SK-N-SH (cell line): Measurements from ENCODE around the gene PCBP3. TPM values are rescaled to one million over a fixed set of nuclear protein-coding genes. Genes with fewer than 3 reads are reported as not detected.

ENCODE experiments used
- CTCF ChIA-PET: fragments of 300-600, 350-600 bp; formaldehyde crosslinking; extraction: SDS; loops from one replicate; lab custom pipeline; 2021; lab: Yijun Ruan, JAX
- POLR2A ChIA-PET: fragments of 350-600 bp; sonication (Branson Sonifier 250); formaldehyde crosslinking; extraction: SDS; loops from one replicate; lab custom pipeline; 2020; ENCODE audit warnings: antibody characterized with exemption, inconsistent platforms; lab: Yijun Ruan, JAX
- DNase-seq: peaks from one replicate; pipeline ENCODE4 v3.0.0; 2012
- H2AFZ ChIP-seq: fragments of 200-600 bp; sonication (generic); 2 replicates; pipeline ENCODE4 v1.8.1; 2016; ENCODE audit warnings: antibody characterized with exemption, mild to moderate bottlenecking, low read depth
- H3F3A ChIP-seq: fragments of 200-600 bp; sonication (generic); replicated peaks from 2 replicates; pipeline ENCODE3; 2016; ENCODE audit warnings: antibody characterized with exemption, mild to moderate bottlenecking; ENCODE audit not compliant: insufficient read depth
- H3K27ac ChIP-seq, 2 experiments: fragments of 200-500 bp in 1 of 2; fragments of 200-600 bp in 1 of 2; sonication (Bioruptor generic) in 1 of 2; sonication (generic), shearing (Covaris generic) in 1 of 2; 2 replicates each; pipeline versions ENCODE4 v1.5.1 to v1.6.1; 2014 to 2016; ENCODE audit warnings: low read depth in 2 of 2, inconsistent platforms in 1 of 2, low read length in 1 of 2, mild to moderate bottlenecking in 1 of 2, mixed read lengths in 1 of 2
- H3K27me3 ChIP-seq: fragments of 200-600 bp; sonication (generic), shearing (Covaris generic); 2 replicates; pipeline ENCODE4 v1.6.1; 2016; ENCODE audit warnings: mixed run types; ENCODE audit not compliant: insufficient read depth
- H3K36me3 ChIP-seq, 2 experiments: fragments of 200-500 bp in 1 of 2; fragments of 200-600 bp in 1 of 2; sonication (Bioruptor generic) in 1 of 2; sonication (generic) in 1 of 2; replicated peaks in 1 of 2; 2 replicates each; pipeline versions ENCODE3 to v1.5.1; 2014 to 2016; ENCODE audit warnings: low read length in 1 of 2, mild to moderate bottlenecking in 1 of 2; ENCODE audit not compliant: insufficient read depth in 2 of 2, control insufficient read depth in 1 of 2
- H3K4me1 ChIP-seq, 2 experiments: fragments of 200-500 bp in 1 of 2; fragments of 200-600 bp in 1 of 2; sonication (Bioruptor generic) in 1 of 2; sonication (generic), shearing (Covaris generic) in 1 of 2; 2 replicates each; pipeline versions ENCODE4 v1.5.1 to v1.6.1; 2014 to 2016; ENCODE audit warnings: low read depth in 1 of 2, low read length in 1 of 2, mixed run types in 1 of 2; ENCODE audit not compliant: insufficient read depth in 2 of 2, control insufficient read depth in 1 of 2
- H3K4me2 ChIP-seq: fragments of 200-600 bp; sonication (generic), shearing (Covaris generic); 2 replicates; pipeline ENCODE4 v1.6.1; 2017; ENCODE audit warnings: mixed run types
- H3K4me3 ChIP-seq, 2 experiments: fragments of 200-500 bp in 1 of 2; fragments of 200-600 bp in 1 of 2; sonication (Bioruptor generic) in 1 of 2; sonication (generic), shearing (Covaris generic) in 1 of 2; 2 replicates each; pipeline versions ENCODE4 v1.5.1 to v1.8.1; 2014 to 2016; ENCODE audit warnings: low read depth in 2 of 2, inconsistent platforms in 1 of 2, low read length in 1 of 2, mild to moderate bottlenecking in 1 of 2, mixed read lengths in 1 of 2, moderate library complexity in 1 of 2
- H3K79me2 ChIP-seq: fragments of 200-600 bp; sonication (generic); 2 replicates; pipeline ENCODE4 v1.8.1; 2017; ENCODE audit warnings: mild to moderate bottlenecking; ENCODE audit not compliant: insufficient read depth
- H3K9ac ChIP-seq: fragments of 200-600 bp; sonication (generic); 2 replicates; pipeline ENCODE4 v1.6.1; 2017; ENCODE audit warnings: mixed run types
- H3K9me2 ChIP-seq: fragments of 200-600 bp; sonication (generic); 2 replicates; pipeline ENCODE4 v1.6.1; 2017; ENCODE audit warnings: mixed run types
- H3K9me3 ChIP-seq: fragments of 200-600 bp; sonication (generic); 2 replicates; pipeline ENCODE4 v1.6.1; 2017; ENCODE audit warnings: mixed run types, mild to moderate bottlenecking, moderate library complexity
- H4K20me1 ChIP-seq: fragments of 200-600 bp; sonication (generic); 2 replicates; pipeline ENCODE4 v1.6.1; 2017; ENCODE audit warnings: mild to moderate bottlenecking, mixed run types; ENCODE audit not compliant: insufficient read depth
- ELF1 ChIP-seq: IDR thresholded peaks from 2 replicates; pipeline ENCODE4 v1.4.0; 2012
- EP300 ChIP-seq, 2 experiments: IDR thresholded peaks; 2 replicates each; pipeline versions ENCODE4 v1.4.0 to v1.6.1; 2012; ENCODE audit warnings: borderline replicate concordance in 1 of 2, low read depth in 1 of 2, low read length in 1 of 2
- EZH2phosphoT487 ChIP-seq: fragments of 200-600 bp; sonication (generic); IDR thresholded peaks from 2 replicates; pipeline ENCODE4 v1.6.1; 2017; ENCODE audit warnings: low read depth, mixed run types, mild to moderate bottlenecking, antibody characterized with exemption, moderate library complexity, borderline replicate concordance
- FOSL2 ChIP-seq: IDR thresholded peaks from 2 replicates; pipeline ENCODE4 v1.4.0; 2012; ENCODE audit warnings: low read depth, mild to moderate bottlenecking, moderate library complexity, borderline replicate concordance
- FOXJ3 ChIP-seq: sonication (generic); formaldehyde crosslinking; IDR thresholded peaks from 2 replicates; pipeline ENCODE4 v1.5.1; 2020; ENCODE audit warnings: mild to moderate bottlenecking, missing genetic modification reagents
- GABPA ChIP-seq: IDR thresholded peaks from 2 replicates; pipeline ENCODE4 v1.4.0; 2012; ENCODE audit warnings: low read depth, mild to moderate bottlenecking
- JUND ChIP-seq: IDR thresholded peaks from 2 replicates; pipeline ENCODE4 v1.4.0; 2012
- MAX ChIP-seq: IDR thresholded peaks from 2 replicates; pipeline ENCODE4 v1.4.0; 2012; ENCODE audit warnings: low read depth
- MEF2A ChIP-seq: IDR thresholded peaks from 2 replicates; pipeline ENCODE4 v1.4.0; 2012; ENCODE audit warnings: low read depth, borderline replicate concordance
- MXI1 ChIP-seq: IDR thresholded peaks from 2 replicates; pipeline ENCODE4 v1.6.1; 2012; ENCODE audit warnings: mild to moderate bottlenecking, low read depth, low read length, improper control_type of control experiment
- POLR2AphosphoS5 ChIP-seq: IDR thresholded peaks from 2 replicates; pipeline ENCODE4 v1.6.1; 2012; ENCODE audit warnings: low read depth, low read length
- RAD21 ChIP-seq: IDR thresholded peaks from 2 replicates; pipeline ENCODE4 v1.6.1; 2012; ENCODE audit warnings: mild to moderate bottlenecking, low read length
- RFX5 ChIP-seq: IDR thresholded peaks from 2 replicates; pipeline ENCODE4 v1.6.1; 2012; ENCODE audit warnings: mild to moderate bottlenecking, improper control_type of control experiment, low read length
- SIN3A ChIP-seq: IDR thresholded peaks from 2 replicates; pipeline ENCODE4 v1.6.1; 2012; ENCODE audit warnings: low read depth, mild to moderate bottlenecking, low read length, moderate library complexity, borderline replicate concordance
- TCF12 ChIP-seq: IDR thresholded peaks from 2 replicates; pipeline ENCODE4 v1.4.0; 2012
- TEAD4 ChIP-seq: IDR thresholded peaks from 2 replicates; pipeline ENCODE4 v1.4.0; 2012; ENCODE audit warnings: mild to moderate bottlenecking, borderline replicate concordance; ENCODE audit not compliant: insufficient read depth
- YY1 ChIP-seq: IDR thresholded peaks from 2 replicates; pipeline ENCODE4 v1.4.0; 2012; ENCODE audit warnings: low read depth, mild to moderate bottlenecking
- ZBTB33 ChIP-seq: IDR thresholded peaks from 2 replicates; pipeline ENCODE4 v1.4.0; 2012; ENCODE audit warnings: low read depth, borderline replicate concordance
- WGBS: methylation state at CpG from one replicate; pipeline ENCODE4 v1.1.6; 2017; ENCODE audit warnings: low lambda C conversion rate; 5-methylcytosine and 5-hydroxymethylcytosine counted together
- polyA plus RNA-seq, 3 experiments: library from polyadenylated mRNA; depleted of rRNA; stranded (reverse); fragments of >200 nt; gene quantifications; 2 replicates each; pipeline ENCODE4 v1.2.3, GENCODE V29; 2012
- TF ChIP-seq, protein P1 (sequence below): IDR thresholded peaks from 2 replicates; pipeline ENCODE4 v1.4.0; 2012; ENCODE audit warnings: low read depth, borderline replicate concordance

PCBP3 gene
- polyA plus RNA-seq, 1 of the 3 experiments (the other 2 are of a cell fraction) = 9.5 TPM

DNA sequence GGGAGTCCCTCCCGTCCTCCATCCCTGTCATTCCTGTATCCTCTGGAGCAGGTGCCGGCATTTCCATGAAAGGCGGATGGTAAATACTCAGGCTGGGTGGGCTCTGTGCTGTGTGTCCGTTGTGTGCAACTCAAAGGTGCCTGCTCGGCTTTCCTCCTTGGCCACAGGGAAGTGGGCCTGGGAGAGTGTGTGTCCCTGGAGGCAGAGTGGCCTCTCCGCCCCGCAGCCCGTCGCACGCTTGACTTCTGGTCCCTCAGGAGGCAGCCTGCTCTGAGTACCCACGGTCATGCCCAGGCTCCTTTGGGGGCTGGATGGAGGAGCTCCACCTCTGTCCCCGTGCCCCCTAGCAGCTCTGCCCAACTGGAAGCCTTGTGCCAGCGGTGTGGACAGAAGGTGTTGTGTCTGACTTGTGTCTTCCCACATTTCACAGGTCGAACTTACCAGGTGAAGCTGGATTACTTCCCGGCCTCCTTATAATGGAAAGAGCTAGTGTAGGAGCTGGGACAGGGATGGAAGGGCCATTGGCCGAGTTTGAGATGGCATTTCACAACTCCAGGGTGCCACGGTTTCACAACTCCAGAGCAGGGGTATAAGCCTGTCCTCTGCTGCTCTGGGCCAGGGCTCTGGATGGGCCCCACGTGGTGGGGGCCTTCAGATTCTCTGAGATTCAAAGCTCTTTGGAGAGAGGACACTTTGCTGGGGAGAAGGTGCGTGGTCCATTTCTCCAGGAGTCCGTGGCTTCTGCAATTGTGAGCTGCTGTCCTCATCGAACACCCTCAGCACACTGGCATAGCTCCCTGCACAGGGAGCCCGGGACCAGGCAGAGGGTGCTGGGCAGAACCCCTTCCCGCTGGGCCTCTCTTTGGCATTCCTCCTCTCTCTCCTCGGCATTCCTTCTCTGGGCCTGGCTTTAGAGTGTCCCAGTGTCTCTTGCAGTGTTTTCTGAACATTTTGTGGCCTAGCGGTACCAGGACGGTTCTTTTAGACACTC, 185.3 kb downstream of the PCBP3 start:
- POLR2A ChIA-PET = no interaction called here
- Histone ChIP-seq H3K79me2 (no peaks in the 10 kb centered on the region), H3K27me3 (no peaks in the 10 kb centered on the region), H3K4me1 (peaks cover 0 to 41% of the 10 kb centered on the region in 2 experiments; a peak in 1 of 4 replicates), H4K20me1 (no peaks in the 10 kb centered on the region), H3K9me2 (no peaks in the 10 kb centered on the region), H3K36me3 (no peaks in the 10 kb centered on the region), H3K4me2 (no peak overlapping the region), H3K9me3 (no peaks in the 10 kb centered on the region), H3K4me3 (no peak overlapping the region), H3K9ac (no peak overlapping the region), H3K27ac (no peak overlapping the region), H3F3A (no peaks in the 10 kb centered on the region), H2AFZ (no peak overlapping the region)
- WGBS = 90% methylated on average over 23 of the region's 26 CpGs
- DNase-seq = no peak
- CTCF ChIA-PET = interaction anchor here (0.8 to 4.0 kb wide), 5 partner anchors 9 to 389 kb away, joined by 3 to 27 read pairs (median 5); no protein-coding TSS in a partner anchor
- TF ChIP-seq FOSL2 (no peak), MEF2A (no peak), FOXJ3 (CRISPR knock-in tag) (no peak), TEAD4 (no peak), TCF12 (no peak), SIN3A (no peak), MAX (no peak), ZBTB33 (no peak), ELF1 (no peak), YY1 (no peak), EP300 (IDR thresholded peaks at IDR 0.05; ENCODE audit: borderline replicate concordance in 1 of 2, low read depth in 1 of 2, low read length in 1 of 2) (no peak), JUND (no peak), RFX5 (no peak), RAD21 (no peak), POLR2AphosphoS5 (no peak), EZH2phosphoT487 (no peak), GABPA (no peak), MXI1 (no peak)
- TF ChIP-seq, protein P1, sequence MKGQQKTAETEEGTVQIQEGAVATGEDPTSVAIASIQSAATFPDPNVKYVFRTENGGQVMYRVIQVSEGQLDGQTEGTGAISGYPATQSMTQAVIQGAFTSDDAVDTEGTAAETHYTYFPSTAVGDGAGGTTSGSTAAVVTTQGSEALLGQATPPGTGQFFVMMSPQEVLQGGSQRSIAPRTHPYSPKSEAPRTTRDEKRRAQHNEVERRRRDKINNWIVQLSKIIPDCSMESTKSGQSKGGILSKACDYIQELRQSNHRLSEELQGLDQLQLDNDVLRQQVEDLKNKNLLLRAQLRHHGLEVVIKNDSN = no peak
